Measurements from ENCODE around the gene LINGO3. TPM values are rescaled to one million over a fixed set of nuclear protein-coding genes. Genes with fewer than 3 reads are reported as not detected.

LINGO3 gene
- total RNA-seq, 1 donor from 2014 or later: not detected

GRCh38 chr19:2327773-2328400 lies 19.9 kb upstream of the LINGO3 start:
- DNase-seq (ENCODE audit: low read depth): peak; percentile 62

DNA sequence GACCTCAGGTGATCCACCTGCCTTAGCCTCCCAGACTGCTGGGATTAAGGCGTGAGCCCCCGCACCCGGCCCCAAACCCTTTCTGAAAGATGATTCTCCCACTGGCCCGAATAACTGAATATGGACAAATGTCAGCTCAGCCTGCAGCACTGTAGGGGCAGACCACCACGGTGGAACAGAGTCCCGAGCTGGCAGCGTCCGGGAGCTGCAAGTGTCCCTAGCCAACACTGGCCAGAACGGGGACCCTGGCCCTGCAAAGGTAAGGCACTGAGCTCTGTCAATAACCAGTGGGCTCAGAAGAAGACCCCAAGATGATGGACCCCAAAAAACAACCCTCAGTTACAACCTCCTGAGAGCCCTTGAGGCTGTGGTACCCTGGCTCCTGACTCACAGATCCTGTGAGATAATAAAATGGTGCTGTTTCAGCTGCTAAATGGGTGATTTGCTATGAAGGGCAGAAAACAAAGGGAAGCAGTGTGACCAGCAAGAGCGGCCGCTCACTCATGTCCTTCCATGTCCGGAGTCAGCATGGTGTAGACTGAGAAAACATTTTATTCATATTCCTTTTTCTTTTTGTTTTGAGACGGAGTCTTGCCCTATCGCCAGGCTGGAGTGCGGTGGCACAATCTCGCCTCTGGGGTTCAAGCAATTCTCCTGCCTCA lies 18.9 kb upstream of the LINGO3 start:
- DNase-seq (ENCODE audit: low read depth): no peak

DNA sequence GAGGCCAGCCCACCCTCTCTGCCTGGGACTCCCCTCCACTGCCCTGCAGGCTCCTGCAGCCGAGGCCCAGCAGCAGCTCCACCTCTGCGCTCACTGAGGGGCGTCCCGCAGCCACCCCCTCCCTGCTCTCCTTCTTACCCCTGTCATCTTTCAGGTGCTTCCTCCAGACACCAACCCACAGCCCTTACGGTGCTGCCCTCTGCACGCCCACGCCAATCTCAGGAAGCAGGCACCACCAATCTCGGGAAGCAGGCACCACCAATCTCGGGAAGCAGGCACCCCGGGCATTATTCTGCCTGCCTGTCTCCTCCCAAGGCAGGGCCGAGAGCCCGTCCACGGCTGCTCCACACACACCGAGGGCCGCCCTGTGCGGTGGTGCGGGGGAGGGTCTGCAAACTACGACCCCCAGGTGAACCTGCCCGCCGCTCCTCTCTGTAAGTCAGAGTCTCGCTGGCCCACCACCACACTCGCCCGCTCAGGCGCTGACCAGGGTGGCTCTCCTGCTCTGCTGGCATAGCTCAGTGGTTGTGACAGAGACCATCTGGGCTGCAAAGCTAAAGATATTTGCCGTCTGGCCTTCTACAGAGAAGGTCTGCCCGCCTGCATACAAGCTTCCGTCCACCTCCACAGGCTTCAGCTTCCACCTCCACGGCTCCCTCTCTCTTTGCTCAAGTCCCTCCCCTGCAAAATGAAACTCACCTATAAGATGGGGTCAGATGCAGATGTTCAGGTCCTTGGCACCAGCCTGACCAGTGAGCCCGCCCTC lies 17.5 kb upstream of the LINGO3 start:
- no peak for DNase-seq (ENCODE audit: low read depth)

DNA sequence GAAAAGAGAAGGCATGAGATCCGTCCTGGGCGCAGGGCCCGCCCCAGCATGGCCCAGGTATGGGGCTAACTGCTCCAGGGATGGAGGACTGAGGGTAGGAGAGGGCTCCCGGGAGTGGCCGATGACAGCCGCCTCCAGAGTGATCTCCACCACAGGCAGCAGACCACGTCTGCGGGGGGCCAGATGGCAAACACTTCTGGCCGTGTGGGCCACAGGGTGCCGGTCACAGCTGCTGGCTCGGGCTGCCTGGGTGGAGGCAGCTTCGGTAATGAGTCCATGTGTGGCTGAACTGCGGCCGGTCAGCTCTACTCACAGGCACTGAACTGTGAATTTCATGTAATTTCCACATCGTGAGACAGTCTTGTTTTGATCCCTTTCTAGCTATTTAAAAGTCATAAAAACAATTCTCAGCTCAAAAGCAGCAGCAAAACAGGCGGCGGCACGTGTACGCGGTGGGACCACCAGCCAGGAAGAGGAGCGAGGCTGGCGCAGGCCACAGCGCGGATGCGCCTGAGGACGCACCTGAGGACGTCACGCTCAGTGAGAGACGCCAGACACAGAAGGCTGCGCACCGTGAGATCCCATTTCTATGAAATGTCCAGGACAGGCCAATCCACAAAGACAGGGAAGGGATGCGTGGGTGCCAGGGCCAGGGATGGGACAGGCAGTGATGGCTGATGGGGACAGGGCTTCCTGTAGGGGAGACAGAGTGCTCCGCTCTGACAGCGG lies 16.4 kb upstream of the LINGO3 start:
- DNase-seq (ENCODE audit: low read depth): no peak

GRCh38 chr19:2323707-2324106 lies 15.8 kb upstream of the LINGO3 start:
- no peak for DNase-seq (ENCODE audit: low read depth)

DNA sequence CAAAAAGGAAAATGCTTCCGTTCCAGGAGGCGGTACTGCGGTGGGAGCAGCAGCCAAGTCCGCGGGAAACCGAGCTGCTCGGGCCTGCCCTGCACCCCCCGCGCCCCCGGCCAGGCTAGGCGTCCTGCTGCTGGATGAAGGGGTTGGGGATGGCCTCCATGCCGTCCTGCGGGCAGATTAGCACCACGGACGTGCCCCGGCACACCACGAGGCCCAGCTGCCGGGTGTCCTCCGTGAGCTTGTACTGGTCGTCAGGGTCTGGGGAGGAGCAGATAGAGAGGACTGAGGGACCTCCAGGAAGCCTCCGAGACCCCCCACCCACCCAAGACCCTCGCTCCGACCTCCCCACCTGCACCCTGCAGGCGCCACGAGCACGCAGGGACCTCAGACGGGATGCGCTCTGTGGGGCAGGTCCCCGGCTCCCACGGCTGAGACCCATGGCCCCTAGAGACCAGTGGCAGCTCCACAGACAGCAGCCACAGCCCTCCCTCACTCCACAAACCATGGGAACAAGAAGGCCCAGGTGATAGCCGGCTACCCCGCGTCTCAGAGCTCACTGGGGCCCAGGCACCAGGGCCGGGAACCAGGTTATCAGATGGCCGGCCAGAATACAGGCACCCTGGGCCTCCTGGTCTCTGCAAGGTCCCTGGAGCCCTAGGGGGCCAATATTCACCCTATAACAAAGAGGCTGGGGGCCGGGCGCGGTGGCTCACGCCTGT lies 13.8 kb upstream of the LINGO3 start:
- no peak for DNase-seq (ENCODE audit: low read depth)

- no peak for DNase-seq (ENCODE audit: low read depth)
Measured at GRCh38 chr19:2320939-2321338, 13.0 kb upstream of the LINGO3 start.

DNA sequence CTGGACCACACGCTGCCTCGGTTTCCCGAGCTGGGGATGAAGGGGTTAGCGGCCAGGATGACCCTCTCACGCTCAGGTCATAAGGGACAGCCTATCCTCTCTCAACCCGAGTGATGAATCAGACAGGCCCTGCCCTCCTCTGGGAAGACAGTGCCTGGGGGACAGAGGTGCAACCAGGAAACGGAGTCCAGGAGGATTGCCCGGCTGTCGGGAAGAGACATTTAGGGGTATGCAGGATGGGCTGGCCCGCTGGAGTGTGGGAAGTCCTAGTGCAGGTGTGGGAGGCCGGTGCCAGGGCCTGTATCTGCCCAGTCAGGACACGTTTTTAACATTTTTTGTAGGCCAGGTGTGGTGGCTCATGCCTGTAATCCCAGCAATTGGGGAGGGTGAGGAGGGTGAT lies 12.1 kb upstream of the LINGO3 start:
- DNase-seq (ENCODE audit: low read depth): no peak

DNA sequence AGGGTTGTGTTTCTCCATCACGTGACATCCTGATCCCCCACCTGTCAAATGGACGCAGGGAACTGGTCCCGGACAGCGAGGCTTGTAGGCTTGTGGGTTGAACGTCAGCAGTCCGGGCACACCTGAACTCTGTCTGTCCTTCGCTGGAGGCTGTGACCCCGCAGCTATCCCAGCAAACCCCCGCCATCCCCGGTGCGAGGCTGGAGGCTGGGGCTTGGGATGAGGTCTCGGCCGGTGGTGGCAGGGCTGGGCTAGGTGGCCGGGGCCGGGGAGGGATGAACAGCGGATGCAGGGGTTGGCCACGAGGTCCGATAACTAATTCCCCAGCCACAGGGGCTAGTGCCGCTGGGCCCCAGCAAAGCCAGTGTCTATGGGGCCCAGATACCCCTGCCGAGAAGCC lies 11.6 kb upstream of the LINGO3 start:
- no peak for DNase-seq (ENCODE audit: low read depth)

DNA sequence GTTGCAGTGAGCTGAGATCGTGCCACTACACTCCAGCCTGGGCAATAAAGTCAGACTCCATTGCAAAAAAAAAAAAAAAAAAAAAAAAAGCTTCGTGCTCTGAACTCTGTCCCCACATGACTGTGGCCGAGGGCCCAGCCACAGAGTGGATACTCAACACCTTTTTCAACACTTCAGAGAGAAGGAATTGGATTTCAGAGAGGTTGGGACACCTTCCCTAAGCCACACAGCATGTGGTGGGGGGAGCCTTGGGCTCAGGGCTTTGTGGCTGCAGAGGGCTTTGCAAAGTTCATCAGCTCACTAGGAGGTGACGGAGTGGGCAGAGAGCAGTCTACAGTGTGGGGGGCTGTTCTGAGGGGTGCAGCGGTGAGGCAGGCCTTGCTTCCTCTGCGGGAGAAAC lies 11.0 kb upstream of the LINGO3 start:
- no peak for DNase-seq (ENCODE audit: low read depth)

DNA sequence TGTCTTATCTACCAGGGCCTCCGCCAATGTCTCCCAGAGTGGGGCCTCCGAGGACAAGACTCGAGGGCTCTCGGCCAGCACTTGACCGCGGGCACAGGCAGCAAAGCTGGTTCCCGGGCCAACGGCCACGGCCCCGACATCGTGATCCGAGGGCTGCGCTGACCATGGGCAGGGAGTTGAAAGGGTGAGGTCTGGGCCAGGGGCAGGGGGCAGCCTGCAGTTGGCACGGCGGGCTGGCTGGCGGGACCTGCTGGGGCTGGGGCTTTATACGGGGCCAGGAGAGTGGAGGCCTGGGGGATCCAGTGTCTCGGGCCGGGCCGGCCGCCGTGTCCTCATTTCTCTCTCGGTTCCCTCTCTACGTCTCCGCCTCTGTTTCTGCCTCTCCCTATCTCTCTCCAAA lies 9.8 kb upstream of the LINGO3 start:
- DNase-seq (ENCODE audit: low read depth): no peak

- no peak for DNase-seq (ENCODE audit: low read depth)
Measured at GRCh38 chr19:2317300-2317699, 9.3 kb upstream of the LINGO3 start.

GRCh38 chr19:2315818-2316353 lies 7.9 kb upstream of the LINGO3 start:
- DNase-seq (ENCODE audit: low read depth): peak; percentile 71

DNA sequence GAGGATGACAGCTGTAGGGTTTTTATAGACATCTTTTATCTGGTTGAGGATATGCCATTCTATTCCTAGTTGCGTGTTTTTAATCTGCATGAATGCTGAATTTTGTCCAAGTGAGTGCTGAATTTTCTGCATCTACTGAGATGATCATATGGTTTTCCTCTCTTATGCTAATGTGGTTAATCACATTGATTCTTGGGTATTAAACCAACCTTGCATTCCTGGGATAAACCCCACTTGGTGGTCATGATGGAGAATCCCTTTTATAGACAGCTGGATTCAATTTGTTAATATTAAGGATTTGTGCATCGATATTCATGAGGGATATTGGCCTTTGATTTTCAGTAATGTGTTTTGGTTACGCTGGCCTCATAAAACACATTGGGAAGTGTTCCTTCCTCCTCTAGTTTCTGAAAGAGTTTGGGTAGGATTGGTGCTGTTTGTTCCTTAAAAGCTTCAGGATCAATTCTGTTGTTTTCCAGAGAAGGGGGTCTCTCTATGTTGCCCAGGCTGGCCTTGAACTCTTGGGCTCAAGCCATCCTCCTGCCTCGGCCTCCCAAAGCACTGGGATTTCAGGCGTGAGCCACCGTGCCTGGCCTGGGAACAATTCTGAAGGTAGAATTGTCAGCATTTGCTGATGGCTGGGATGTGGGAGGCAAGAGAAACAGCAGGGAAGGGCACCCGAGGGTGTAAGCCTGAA lies 7.3 kb upstream of the LINGO3 start:
- DNase-seq (ENCODE audit: low read depth): no peak

GRCh38 chr19:2312820-2313501 lies 5.0 kb upstream of the LINGO3 start:
- no peak for DNase-seq (ENCODE audit: low read depth)

- DNase-seq (ENCODE audit: low read depth): no peak
Measured at GRCh38 chr19:2311093-2311492, 3.1 kb upstream of the LINGO3 start.

DNA sequence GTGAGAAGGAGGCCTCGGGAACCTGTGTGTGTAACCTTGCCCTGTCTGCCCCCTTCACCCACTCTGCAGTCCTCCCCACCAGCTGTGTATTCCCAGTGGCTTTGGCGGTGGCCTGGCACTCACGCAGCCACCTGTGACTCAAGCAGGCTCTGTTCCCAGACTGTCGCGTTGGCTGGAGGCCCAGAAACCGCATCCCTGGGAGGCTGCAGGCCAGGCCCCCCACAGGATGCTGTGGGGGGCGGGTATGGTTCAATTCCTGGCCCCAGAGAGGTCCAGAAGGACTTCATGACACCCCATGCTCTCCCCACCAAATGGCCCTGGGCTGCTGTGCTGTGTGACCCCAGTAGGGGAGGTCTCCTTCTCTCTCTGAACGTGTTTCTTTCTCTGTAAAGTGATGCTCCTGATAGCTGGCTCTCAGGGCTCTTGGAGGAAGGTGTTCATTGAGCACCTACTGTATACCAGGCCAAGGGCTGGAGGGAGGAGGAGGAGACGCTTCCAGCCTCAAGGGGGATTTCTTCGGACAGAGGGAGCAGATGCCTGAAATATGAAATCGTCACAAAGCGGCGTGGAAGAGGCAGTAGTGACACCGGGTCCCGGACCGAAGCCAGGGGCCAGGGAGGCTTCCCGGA lies 1.9 kb upstream of the LINGO3 start:
- DNase-seq (ENCODE audit: low read depth): peak; percentile 92

DNA sequence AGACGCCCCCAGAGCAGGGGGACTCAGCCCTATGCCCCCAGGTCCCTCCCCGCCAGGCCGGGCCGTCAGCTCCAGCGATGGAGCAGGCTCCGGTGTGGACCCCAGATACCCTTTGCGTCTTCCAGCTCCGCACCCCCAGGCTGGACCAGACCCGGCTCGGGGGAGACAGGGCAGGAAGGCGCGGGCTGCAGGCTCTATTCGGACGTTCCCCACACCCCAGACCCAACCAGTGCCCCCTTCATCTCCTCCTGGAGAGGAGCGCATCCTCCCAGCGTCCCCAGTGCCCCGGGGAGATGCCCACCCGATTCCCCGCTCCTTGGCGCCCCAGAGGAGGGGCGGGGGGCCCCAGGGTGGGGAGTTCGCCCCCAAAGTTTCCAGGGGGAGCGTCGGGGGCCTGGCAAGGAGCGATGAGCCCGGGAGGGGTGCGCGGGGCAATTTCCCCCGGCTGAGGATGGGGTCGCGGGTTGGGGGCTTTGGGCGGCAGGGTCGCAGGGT lies 389 bp downstream of the LINGO3 start:
- DNase-seq (ENCODE audit: low read depth): no peak

- DNase-seq (ENCODE audit: low read depth): no peak
Measured at GRCh38 chr19:2306971-2307370, 983 bp downstream of the LINGO3 start.
